ENCODE measurements around the gene DOK3. TPM values are rescaled to one million over a fixed set of nuclear protein-coding genes. Genes with fewer than 3 reads are reported as not detected.

DOK3 gene
- total RNA-seq, 4 donors from 2014 or later = 0.60 to 17.2 (median 7.8) TPM

GRCh38 chr5:177470759-177471536 is 38.7 kb downstream of the DOK3 start:
- in situ Hi-C loops (cut with MboI; ENCODE audit: low pct_ligation_motif_present in 1 of 4, low pct_unique_long_range_greater_than_20kb in 1 of 4, low sequenced_read_pairs in 3 of 4) = loop anchor here in 1 of 4 donors (25.0 kb wide), 1 partner anchor 159 kb away; the partner anchor contains the start of genes MXD3, PRELID1 and RAB24
- WGBS, 2 donors (ENCODE audit: low coverage in 1 of 2) = 78% methylated on average over 10 of the region's 10 CpGs; no CpG with 5 or more reads in 1 of the 2 donors
- peaks cover 11 to 30% (median 16%) of the 10 kb centered on the region in 4 donors for H3K4me1 ChIP-seq

GRCh38 chr5:177469750-177470525 is 39.7 kb downstream of the DOK3 start:
- Histone ChIP-seq H3K4me1 (peaks cover 11 to 24% (median 16%) of the 10 kb centered on the region in 4 donors), H3K27me3 (peaks cover 14% of the 10 kb centered on the region), H3K4me3 (no peak overlapping the region), H3K27ac (peak overlapping the region in 1 of 4 donors; percentile 37), H3K9me3 (no peaks in the 10 kb centered on the region), H3K36me3 (no peaks in the 10 kb centered on the region)
- WGBS, 2 donors (ENCODE audit: low coverage in 1 of 2) = 47 to 73% methylated on average over 4 to 8 of the region's 8 CpGs
- in situ Hi-C loops (cut with MboI; ENCODE audit: low pct_ligation_motif_present in 1 of 4, low pct_unique_long_range_greater_than_20kb in 1 of 4, low sequenced_read_pairs in 3 of 4) = loop anchor here in 1 of 4 donors (25.0 kb wide), 1 partner anchor 158 kb away; the partner anchor contains the start of genes MXD3, PRELID1 and RAB24
- TF ChIP-seq EP300 (IDR thresholded peaks at IDR 0.05; ENCODE audit: low read depth) (no peak), POLR2A (IDR thresholded peaks at IDR 0.05) (no peak), CTCF (IDR thresholded peaks at IDR 0.05) (no peak), POLR2AphosphoS5 (IDR thresholded peaks at IDR 0.05) (no peak)
- DNase-seq = no peak
- intact Hi-C loops (cut with DNase I; ENCODE audit: low total_unique reads) = no loop called here

More at GRCh38 chr5:177470759-177471536, 38.7 kb downstream of the DOK3 start:
- Histone ChIP-seq H3K36me3 (no peaks in the 10 kb centered on the region), H3K27ac (peak overlapping the region in 1 of 4 donors; percentile 91), H3K4me3 (no peak overlapping the region), H3K9me3 (no peaks in the 10 kb centered on the region), H3K27me3 (peaks cover 14% of the 10 kb centered on the region)
- TF ChIP-seq POLR2A (IDR thresholded peaks at IDR 0.05) (no peak), POLR2AphosphoS5 (IDR thresholded peaks at IDR 0.05) (no peak), CTCF (IDR thresholded peaks at IDR 0.05) (no peak), EP300 (IDR thresholded peaks at IDR 0.05; ENCODE audit: low read depth) (no peak)
- intact Hi-C loops (cut with DNase I; ENCODE audit: low total_unique reads) = no loop called here
- DNase-seq = no peak

GRCh38 chr5:177468685-177469628 is 40.7 kb downstream of the DOK3 start:
- Histone ChIP-seq H3K4me3 (no peak overlapping the region), H3K9me3 (no peaks in the 10 kb centered on the region), H3K27ac (peak overlapping the region in 1 of 4 donors; percentile 37), H3K27me3 (peaks cover 11% of the 10 kb centered on the region), H3K4me1 (peaks cover 11 to 23% (median 16%) of the 10 kb centered on the region in 4 donors), H3K36me3 (no peaks in the 10 kb centered on the region)
- intact Hi-C loops (cut with DNase I; ENCODE audit: low total_unique reads) = no loop called here
- in situ Hi-C loops (cut with MboI; ENCODE audit: low pct_ligation_motif_present in 1 of 4, low pct_unique_long_range_greater_than_20kb in 1 of 4, low sequenced_read_pairs in 3 of 4) = loop anchor here in 1 of 4 donors (25.0 kb wide), 1 partner anchor 157 kb away; the partner anchor contains the start of genes MXD3, PRELID1 and RAB24
- TF ChIP-seq EP300 (IDR thresholded peaks at IDR 0.05; ENCODE audit: low read depth) = no peak
- TF ChIP-seq POLR2A (IDR thresholded peaks at IDR 0.05) = no peak
- no peak for TF ChIP-seq POLR2AphosphoS5 (IDR thresholded peaks at IDR 0.05)
- TF ChIP-seq CTCF (IDR thresholded peaks at IDR 0.05) = no peak
- DNase-seq = no peak
- 66% methylated on average over 24 of the region's 25 CpGs; no CpG with 5 or more reads in 1 of the 2 donors for WGBS, 2 donors (ENCODE audit: low coverage in 1 of 2)

All from transverse colon (tissue), 4 donors.